NOMO-1 treated with DMSO at 0.1 percent for 48 hours (cell line): Measurements from ENCODE around the gene ZNHIT1.

Experiments
- DNase-seq: peaks from one replicate; lab custom pipeline; 2025; ENCODE audit not compliant: unreplicated experiment; lab: John Stamatoyannopoulos, UW

ZNHIT1 gene

GRCh38 chr7:101216860-101217387, 1.0 kb upstream of the ZNHIT1 start:
- DNase-seq, result no peak

DNA sequence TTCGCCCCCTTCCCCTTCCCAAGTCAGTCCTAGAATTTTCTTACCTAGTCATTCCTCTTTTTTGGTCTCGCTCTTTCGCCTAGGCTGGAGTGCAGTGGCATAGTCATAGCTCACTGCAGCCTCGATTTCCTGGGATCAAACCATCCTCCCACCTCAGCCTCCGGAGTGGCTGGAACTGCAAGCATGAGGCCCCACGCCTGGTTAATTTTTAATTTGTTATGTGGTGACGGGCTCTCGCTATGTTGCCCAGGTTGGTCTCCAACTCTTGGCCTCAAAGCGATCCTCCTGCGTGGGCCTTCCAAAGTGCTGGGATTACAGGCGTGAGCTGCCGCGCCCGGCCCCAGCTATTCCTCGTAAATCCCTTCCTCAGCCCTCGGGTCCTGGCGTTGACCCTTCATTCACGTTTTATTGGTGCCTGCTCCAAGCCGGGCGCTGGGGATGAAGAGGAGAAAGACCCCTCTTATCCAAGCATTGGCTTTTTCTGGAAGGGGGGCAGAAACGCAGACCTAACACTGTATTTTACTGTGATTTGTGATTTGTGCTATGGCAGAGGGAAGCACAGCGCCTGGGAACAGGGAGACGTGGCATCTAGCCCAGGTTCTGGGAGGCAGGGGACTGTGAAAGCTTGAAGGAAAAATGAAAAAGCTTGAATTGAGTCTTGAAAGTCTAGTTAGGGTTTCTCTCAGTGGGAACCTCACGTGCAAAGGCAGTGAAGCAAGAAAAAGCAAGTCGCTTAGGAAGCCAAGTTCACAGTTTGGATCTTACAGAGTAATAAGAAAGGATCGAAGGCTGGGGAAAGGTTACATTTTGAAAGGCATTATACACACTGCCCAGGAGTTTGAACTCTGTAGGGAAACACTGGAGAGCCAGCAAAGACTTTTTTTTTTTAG, 516 bp downstream of the ZNHIT1 start:
- DNase-seq, result no peak

GRCh38 chr7:101220295-101220694, 2.3 kb downstream of the ZNHIT1 start:
- no peak for DNase-seq

DNA sequence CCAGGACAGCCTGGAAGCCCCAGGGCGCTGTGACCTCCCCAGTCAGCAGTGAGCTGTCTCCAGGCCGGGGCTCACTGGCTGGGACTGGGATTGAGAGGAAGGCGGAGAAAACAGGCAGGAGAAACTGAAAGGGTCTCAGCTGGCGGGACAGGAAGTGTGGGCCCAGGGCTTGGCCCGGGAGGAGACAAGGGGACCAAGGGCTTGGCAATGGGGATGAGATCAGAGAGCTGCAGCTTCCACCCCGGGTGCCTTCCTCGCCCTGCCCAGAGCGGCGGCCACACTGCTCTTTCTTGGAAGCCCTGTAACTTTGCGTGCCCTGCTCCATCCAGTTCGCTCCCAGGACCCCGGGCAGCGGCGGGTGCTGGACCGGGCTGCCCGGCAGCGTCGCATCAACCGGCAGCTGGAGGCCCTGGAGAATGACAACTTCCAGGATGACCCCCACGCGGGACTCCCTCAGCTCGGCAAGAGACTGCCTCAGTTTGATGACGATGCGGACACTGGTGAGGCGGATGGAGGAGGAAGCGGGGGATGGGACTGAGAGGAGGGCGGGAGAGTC, 4.4 kb downstream of the ZNHIT1 start:
- DNase-seq, result no peak

GRCh38 chr7:101223528-101223927, 5.6 kb downstream of the ZNHIT1 start:
- no peak for DNase-seq

GRCh38 chr7:101225650-101226049, 7.7 kb downstream of the ZNHIT1 start:
- no peak for DNase-seq

- no peak for DNase-seq
These were observed 8.8 kb downstream of the ZNHIT1 start for GRCh38 chr7:101226721-101227120.

GRCh38 chr7:101231644-101232043, 13.7 kb downstream of the ZNHIT1 start:
- no peak for DNase-seq

DNA sequence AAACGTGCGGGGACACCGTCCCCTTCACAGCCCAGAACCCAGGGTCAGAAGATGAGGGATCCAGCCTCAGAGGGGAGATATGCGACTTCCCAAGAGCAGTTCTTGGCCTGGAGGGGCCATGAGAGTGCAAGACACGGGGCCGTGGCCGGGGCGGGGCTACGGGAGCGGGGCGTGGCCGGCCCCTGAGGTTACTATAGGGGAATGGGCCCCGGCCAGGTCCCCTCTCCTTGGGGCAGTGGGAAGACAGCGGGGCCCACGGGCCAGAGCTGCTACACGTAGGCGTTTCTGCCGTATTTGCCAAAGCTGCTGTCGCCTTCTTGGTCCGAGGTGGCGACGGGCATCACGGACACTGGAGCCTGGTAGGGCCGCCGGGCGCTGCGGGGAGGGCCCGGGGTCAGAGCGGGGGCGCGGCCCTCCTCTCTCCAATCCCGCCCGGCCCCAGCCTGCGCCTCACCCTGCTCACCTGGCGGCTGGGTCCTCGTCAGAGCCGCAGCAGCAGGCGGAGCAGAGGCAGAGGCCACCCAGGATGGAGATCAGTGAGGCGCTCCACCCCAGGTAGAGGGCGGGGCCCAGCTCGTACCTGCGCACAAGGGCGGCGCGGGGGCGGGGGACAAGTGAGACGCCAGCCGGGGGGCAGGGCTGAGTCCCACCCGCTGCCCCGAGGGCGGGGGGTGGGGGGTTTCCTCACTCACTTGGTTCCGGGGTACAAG, 14.3 kb downstream of the ZNHIT1 start:
- no peak for DNase-seq

DNA sequence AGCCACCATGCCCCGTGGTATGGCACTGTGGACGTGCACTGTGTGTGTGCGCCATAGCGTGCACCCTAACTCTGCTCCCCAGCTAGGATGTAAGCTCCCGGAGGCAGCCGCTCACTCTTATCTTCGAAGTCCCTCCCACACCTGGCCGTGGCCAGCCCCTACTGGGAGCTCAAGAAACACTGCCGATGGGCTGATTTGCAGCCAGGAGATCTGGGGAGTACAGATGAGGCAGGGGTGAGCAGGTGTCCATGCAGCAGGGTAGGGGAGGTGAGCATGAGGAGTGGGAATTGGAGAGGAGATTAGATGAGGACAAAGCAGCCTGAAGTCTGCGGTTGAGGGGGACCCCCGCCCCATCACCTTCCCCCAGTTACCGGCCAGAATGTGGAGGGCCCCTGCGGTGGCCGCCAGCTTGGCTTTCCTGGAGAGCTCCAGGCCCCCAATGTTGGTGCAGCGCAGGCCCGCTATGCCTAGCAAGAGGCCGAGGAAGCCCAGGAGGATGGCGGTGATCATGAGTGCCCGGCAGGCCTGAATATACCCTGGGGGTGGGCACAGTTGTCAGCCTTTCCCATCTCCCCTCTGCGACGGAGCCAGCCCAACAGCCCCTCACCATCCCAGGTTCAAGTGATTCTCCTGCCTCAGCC, 16.1 kb downstream of the ZNHIT1 start:
- no peak for DNase-seq

DNA sequence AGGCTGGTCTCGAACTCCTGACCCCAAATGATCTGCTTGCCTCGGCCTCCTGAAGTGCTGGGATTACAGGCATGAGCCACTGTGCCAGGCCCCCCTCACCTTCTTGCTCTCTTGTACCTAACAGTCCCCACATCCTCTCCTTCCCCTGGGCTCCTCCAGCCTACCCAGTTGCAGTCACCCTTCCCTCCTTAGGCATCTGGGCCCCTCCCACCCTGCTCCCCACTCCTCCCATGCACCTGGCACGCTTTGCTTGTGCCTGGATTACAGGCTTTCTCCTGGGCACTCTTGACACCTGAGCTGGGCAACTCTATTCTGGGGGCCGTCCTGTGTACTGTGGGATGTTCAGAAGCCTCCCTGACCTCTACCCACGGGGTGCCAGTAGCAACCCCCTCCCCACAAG, 16.7 kb downstream of the ZNHIT1 start:
- DNase-seq, result no peak

DNA sequence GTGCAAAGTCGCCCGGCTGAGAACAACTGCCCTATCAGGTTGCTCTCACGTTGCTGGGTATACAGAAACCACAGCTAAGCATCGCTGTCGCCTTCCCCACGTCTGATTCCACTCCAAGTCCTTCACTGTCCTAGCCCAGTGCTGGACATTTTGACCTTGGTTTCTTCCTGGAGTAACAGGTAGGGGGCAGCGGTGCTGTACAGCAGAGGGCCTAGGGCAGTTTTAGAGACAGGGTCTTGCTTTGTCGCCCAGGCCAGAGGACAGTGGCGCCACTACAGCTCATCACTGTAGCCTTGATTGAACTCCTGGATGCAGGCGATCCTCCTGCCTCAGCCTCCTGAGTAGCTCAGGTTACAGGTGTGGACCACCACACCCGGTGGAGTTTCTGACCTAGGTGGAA, 17.1 kb downstream of the ZNHIT1 start:
- peak; percentile 37 for DNase-seq

DNA sequence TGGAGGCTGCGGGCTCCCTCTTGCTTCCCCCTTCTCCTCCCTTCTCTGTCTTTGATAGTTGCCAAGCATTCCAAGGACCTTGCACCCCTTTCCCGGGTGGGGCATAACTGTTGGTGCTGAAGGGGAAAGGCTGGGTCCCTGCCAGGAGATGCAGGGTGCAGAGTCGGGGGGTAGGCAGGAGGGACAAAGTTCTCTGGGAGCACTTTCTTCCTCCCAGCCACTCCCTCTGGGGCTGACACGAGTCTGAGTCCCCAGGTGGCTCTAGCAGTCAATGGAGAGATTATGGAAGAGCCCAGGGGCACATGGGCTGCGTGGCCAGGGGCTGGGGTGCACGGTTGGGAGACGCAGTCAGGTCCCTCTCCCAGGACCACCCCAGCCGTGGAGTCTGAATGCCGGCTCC, 17.6 kb downstream of the ZNHIT1 start:
- no peak for DNase-seq

DNA sequence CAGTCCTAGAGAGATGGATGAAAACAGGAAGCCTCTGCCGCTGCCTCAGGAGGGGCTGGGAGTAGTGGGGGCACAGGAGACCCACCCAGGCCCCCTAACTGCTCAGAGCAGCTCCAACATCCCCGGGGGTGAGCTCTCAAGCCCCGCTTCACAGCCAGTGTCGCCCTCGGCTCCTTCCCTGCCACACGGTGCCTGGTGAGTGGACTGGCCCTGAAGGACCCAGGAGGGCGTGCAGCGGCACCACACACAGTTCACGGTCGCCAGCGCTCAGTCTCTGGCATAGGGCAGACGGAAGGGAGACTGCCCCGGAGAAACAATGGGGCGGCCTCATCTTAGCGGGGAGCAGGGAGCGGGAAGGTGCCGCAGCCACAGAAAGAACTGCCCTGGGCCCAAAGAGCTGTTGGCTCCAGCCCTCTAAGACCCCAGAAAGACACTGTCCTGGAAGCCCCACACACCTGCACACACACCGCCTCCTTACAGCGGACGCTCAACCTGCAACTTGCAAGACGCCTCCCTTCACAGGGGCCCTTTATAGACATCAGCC, 18.4 kb downstream of the ZNHIT1 start:
- DNase-seq, result no peak

- DNase-seq, result peak; percentile 40
These were observed 19.5 kb downstream of the ZNHIT1 start, which contains the start of gene CLDN15 for GRCh38 chr7:101237206-101238067. TSS of gene CLDN15 (minus strand) at chr7:101237802. CDS start at chr7:101237581, 221 bp downstream.

GRCh38 chr7:101238226-101239182, 20.5 kb downstream of the ZNHIT1 start:
- DNase-seq, result no peak

DNA sequence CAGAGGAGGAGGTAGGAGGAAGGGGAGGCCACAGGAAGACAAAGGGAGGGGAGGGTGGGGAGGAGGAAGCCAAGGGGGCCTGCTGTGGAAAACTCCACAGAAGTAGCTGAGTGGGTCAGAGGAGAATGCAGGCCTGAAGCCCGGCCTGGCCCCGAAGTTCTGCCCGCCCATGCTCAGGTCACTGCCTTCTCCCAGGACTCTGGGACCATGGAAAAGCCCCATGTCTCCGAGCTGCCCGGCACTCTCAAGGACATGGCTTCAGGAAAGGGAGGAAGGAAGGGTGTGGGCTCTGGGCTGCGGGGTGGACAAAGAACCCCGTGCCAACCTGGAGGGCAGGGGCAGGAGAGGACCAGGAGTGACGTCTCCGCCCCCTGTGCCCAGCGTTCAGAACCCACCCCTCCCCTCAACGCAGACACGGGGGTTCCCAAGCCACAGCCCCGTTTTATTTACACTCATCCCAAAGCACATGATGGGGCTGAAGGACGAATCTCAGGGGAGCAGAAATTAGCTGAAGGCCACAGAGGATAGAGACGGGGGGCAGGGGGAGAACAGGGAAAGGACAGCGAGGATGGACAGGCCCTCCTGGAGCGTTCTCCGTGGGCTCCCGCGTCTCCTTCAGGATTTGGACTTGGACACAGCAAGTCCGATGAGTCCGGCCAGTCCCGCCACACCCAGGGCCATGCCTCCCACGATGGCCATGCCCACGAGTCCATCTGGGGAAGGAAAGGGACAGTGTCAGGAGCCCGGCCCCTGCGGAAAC, 21.4 kb downstream of the ZNHIT1 start:
- DNase-seq, result no peak

- DNase-seq, result no peak
These were observed 21.9 kb downstream of the ZNHIT1 start for GRCh38 chr7:101239951-101240220.
